Aorta (tissue), 5 donors: ENCODE results near the gene HAUS3. TPM values are rescaled to one million over a fixed set of nuclear protein-coding genes. Genes with fewer than 3 reads are reported as not detected.

Experiments
- ATAC-seq: fragments of 200-7000 bp; cut with Tn5 transposase; one replicate; pipeline ENCODE4 v1.9.1; 2022; ENCODE audit warnings: moderate library complexity; ENCODE audit not compliant: low FRiP score
- DNase-seq, 2 donors: peaks; one replicate each; pipeline ENCODE4 v3.0.0-alpha.2; 2020
- H3K27ac ChIP-seq, 2 donors: one replicate each; pipeline ENCODE4 v1.5.1; 2013; ENCODE audit warnings: low read length in 2 of 2, mild to moderate bottlenecking in 2 of 2, moderate library complexity in 2 of 2, control low read depth in 1 of 2, inconsistent platforms in 1 of 2, low read depth in 1 of 2
- H3K27me3 ChIP-seq, 2 donors: one replicate each; pipeline ENCODE4 v1.6.1; 2013; ENCODE audit warnings: control low read depth in 1 of 2, low read length in 1 of 2, mild to moderate bottlenecking in 1 of 2, moderate library complexity in 1 of 2; ENCODE audit not compliant: insufficient read depth in 2 of 2, control insufficient read depth in 1 of 2
- H3K36me3 ChIP-seq, 2 donors: one replicate each; pipeline ENCODE4 v1.6.1; 2013; ENCODE audit warnings: control low read depth in 1 of 2, low read length in 1 of 2, mild to moderate bottlenecking in 1 of 2; ENCODE audit not compliant: insufficient read depth in 2 of 2, control insufficient read depth in 1 of 2
- H3K4me1 ChIP-seq, 2 donors: one replicate each; pipeline ENCODE4 v1.6.1; 2013; ENCODE audit warnings: low read length in 2 of 2, control low read depth in 1 of 2, mild to moderate bottlenecking in 1 of 2, moderate library complexity in 1 of 2; ENCODE audit not compliant: insufficient read depth in 2 of 2, control insufficient read depth in 1 of 2
- H3K4me3 ChIP-seq, 2 donors: one replicate each; pipeline ENCODE4 v1.5.1; 2013; ENCODE audit warnings: low read length in 2 of 2, control low read depth in 1 of 2, mild to moderate bottlenecking in 1 of 2
- H3K9me3 ChIP-seq: one replicate; pipeline ENCODE4 v1.6.1; 2013; ENCODE audit warnings: mild to moderate bottlenecking, low read length; ENCODE audit not compliant: control insufficient read depth
- WGBS, 2 donors: extraction: QIAGEN DNeasy Blood & Tissue Kit; methylation state at CpG; one replicate each; pipeline ENCODE4 v1.1.7; 2013; 5-methylcytosine and 5-hydroxymethylcytosine counted together
- intact Hi-C, 2 donors: fragments of 100-400 bp; cut with DNase I; formaldehyde crosslinking; loops; one replicate each; pipeline versions ENCODE4 v1.14.2 to v1.15.0; 2022
- polyA plus RNA-seq, 2 donors: library from polyadenylated mRNA; stranded (reverse); fragments of 200-250 nt; gene quantifications; one replicate each; pipeline ENCODE4 v1.2.3, GENCODE V29; 2013
- total RNA-seq, 2 donors: library from RNA; stranded (reverse); fragmentation: NEBNext Ultra II Directional; extraction: Animal tissue kit (Norgen Biotek cat#: 25700); gene quantifications; one replicate each; pipeline ENCODE4 v1.2.1, GENCODE V29; 2021
- donor health status: healthy with polysubstance abuse.
- donor health status: Bipolar disorder and iron deficiency.
- donor health status: DM: no; HTN: no; CAD: no.
- donor health status: DM: no; HTN: no; CAD: no.
- donor health status: DM: yes; HTN: yes; CAD: no.

The HAUS3 gene
- total and polyA plus RNA-seq, 4 donors: 3.8 to 16.2 (median 10.1) TPM

DNA sequence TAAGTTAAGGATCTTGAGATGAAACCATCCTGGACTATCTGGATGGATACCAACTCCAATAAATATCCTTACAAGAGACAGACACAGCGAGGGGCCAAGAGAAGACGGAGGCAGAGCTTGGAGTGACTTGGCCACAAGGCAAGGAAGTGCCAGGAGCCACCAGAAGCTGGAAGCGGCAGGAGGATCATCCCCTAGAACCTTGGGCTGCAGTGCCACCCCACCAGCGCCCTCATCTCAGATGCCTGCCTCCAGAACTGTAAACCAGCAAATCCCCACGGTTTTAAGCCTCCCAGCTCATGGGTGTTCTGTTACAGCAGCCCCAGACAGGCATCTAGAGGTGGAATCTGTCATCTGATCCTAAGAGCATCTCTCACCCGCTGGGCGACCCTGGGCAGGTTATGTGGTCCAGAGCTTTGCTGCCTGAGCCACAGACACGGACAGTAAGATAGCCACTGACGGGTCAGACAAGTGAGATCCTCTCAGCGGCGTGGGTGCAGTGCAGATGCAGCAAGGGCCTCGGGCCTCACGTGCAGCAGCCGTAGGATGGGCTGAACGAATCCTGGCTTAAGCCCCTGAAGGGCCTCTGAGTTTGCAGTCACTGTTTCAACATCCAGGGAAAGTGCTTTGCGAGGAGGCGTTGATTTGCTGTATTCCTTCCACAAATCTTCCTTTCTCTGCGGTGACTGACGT, 45.1 kb upstream of the HAUS3 start:
- no peaks in the 10 kb centered on the region for H3K4me1 ChIP-seq
- no peak overlapping the region for H3K4me3 ChIP-seq
- peak; percentile 17 to 46 for DNase-seq
- H3K9me3 ChIP-seq: no peaks in the 10 kb centered on the region
- no peak for ATAC-seq
- H3K27me3 ChIP-seq: no peaks in the 10 kb centered on the region
- no peak overlapping the region for H3K27ac ChIP-seq
- no peaks in the 10 kb centered on the region for H3K36me3 ChIP-seq
- 75 to 80% methylated on average over 19 of the region's 19 CpGs for WGBS, 2 donors
- intact Hi-C loops: no loop called here

DNA sequence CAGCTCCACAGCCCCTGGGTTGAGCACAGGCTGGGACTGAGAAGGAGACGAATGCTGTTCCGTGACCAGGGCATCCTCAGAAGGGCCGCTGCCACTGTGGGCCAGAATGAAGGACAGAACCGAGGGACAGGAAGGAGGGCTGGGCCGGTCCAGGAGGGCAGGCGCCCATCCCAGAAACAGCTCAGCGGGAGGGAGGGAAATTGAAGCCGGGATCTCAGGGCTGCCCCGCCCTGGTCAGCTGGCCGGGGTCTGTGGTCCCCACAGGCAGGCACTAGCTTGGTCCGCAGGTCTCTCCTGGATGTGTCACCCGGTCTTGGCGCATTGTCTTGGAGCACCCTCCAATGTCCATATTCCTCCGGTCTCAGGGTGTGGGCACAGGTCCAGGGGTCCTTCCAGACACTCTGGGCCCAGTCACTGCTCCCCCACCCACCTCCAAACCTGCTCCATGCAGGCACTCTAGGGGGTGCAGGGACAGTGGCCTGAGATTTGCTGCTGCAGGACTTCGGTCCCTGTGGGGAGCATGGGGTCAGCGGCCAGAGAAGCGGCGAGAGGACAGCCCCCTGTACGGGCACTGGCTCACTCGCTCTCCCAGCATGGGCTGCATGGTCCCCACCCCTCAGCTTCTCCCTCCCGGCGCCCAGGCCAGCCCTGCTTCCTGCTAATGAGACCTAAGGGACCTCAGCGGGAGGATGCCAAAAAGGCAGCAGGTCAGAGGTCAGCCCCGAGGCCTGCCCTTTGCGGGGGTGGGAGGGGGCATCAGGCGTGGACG, 43.9 kb upstream of the HAUS3 start:
- H3K27me3 ChIP-seq: no peaks in the 10 kb centered on the region
- intact Hi-C loops: no loop called here
- H3K9me3 ChIP-seq: no peaks in the 10 kb centered on the region
- H3K27ac ChIP-seq: no peak overlapping the region
- ATAC-seq (no peak), DNase-seq (peak; percentile 47 to 72)
- H3K4me1 ChIP-seq: no peaks in the 10 kb centered on the region
- 85% methylated on average over 27 of the region's 27 CpGs for WGBS, 2 donors
- no peaks in the 10 kb centered on the region for H3K36me3 ChIP-seq
- H3K4me3 ChIP-seq: no peak overlapping the region

DNA sequence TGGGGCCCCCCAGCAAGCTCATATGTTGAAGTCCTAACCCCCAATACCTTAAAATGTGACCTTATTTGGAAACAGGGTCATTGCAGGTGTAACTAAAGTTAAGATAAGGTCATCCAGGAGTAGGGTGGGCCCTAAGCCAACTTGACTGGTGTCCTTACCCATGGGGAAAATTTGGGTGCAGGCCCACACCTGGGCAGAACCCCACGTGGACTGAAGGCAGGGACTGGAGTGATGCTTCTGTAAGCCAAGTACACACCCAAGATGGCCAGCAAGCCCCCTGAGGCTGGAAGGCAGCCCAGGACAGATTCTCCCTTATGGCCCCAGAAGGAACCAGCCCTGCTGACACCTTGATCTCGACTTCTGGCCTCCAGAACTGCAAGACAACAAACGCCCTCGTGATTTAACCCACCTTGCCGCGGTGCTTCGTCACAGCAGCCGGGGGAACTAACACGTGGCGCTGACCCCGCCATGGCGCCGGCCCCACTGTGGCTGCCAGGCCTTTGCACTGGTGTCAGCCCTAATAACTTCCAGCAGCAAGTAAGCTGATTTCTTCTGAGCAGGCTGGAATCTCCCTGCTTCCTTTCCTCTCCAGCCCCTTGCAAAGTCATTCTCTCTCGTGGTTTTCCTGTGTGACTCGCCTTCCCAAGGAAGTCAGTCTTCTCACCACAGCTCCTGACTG, 43.2 kb upstream of the HAUS3 start:
- DNase-seq (peak; percentile 33 to 35), ATAC-seq (no peak)
- WGBS, 2 donors: 89 to 94% methylated on average over 15 of the region's 15 CpGs
- Histone ChIP-seq H3K27me3 (no peaks in the 10 kb centered on the region), H3K4me3 (no peak overlapping the region), H3K27ac (no peak overlapping the region), H3K4me1 (no peaks in the 10 kb centered on the region), H3K36me3 (no peaks in the 10 kb centered on the region), H3K9me3 (no peaks in the 10 kb centered on the region)
- intact Hi-C loops: no loop called here

DNA sequence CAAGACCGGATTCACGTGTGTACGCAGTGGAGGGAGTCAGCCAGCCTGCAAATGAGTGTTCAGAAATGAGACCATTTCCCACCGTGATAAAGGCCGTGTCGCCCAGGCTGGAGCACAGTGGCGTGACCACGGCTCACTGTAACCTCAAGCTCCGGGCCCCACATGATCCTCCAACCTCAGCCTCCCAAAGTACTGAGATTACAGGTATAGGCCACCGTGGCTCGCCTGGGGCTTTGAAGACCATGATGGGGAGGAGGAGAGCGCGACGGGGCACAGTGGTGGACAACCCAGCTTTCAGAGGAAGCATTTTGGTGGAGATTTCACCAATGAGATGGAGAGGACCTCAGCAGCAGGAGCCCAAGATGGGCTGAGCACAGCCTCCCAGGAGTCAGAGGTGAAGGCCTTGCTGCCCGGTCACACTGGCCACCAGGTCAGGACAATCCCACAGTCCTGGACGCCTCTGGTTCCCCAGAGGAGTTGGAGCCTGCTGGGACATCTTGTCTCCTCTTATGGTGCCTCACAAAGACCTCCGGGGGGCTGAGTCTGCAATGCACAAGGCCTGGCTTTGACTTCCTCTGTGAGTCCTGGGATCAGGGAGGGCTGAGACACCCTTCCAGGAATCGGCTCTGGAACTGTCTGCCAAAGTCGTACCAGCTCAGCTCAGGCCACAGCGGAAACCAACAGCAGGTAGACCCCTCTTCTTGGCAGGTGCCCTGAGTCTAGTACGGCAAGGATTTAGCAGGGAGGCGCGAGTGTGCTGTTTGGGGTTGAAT, 42.4 kb upstream of the HAUS3 start:
- H3K27me3 ChIP-seq: no peaks in the 10 kb centered on the region
- H3K4me1 ChIP-seq: no peaks in the 10 kb centered on the region
- no peak overlapping the region for H3K4me3 ChIP-seq
- WGBS, 2 donors: 96 to 97% methylated on average over 23 of the region's 23 CpGs
- ATAC-seq: no peak
- H3K36me3 ChIP-seq: no peaks in the 10 kb centered on the region
- peak; percentile 32 to 58 for DNase-seq
- H3K9me3 ChIP-seq: no peaks in the 10 kb centered on the region
- intact Hi-C loops: no loop called here
- no peak overlapping the region for H3K27ac ChIP-seq

DNA sequence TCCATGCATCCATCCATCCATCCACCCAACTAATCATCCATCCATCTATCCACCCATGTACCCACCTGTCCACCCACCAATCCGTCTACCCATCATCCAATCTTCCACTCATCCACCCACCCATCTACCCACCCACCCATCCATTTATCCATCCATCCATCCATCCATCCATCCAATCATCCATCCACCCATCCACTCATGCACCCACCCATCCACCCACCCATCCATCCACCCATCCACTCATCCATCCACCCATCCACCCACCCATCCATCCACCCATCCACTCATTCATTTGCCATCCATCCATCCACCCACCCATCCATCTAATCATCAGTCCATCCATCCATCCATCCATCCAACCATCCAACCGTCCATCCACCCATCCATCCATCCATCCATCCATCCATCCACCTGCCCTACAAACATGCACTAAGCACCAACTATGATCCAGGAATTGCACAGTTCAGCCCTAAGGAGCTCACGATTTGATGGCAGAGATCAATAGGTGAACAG, 41.3 kb upstream of the HAUS3 start:
- H3K27me3 ChIP-seq: no peaks in the 10 kb centered on the region
- H3K4me3 ChIP-seq: no peak overlapping the region
- no peak overlapping the region for H3K27ac ChIP-seq
- intact Hi-C loops: no loop called here
- H3K9me3 ChIP-seq: no peaks in the 10 kb centered on the region
- DNase-seq (peak in 1 of 2 donors; percentile 9), ATAC-seq (no peak)
- 94 to 96% methylated on average over 3 of the region's 3 CpGs for WGBS, 2 donors
- no peaks in the 10 kb centered on the region for H3K36me3 ChIP-seq
- no peaks in the 10 kb centered on the region for H3K4me1 ChIP-seq

DNA sequence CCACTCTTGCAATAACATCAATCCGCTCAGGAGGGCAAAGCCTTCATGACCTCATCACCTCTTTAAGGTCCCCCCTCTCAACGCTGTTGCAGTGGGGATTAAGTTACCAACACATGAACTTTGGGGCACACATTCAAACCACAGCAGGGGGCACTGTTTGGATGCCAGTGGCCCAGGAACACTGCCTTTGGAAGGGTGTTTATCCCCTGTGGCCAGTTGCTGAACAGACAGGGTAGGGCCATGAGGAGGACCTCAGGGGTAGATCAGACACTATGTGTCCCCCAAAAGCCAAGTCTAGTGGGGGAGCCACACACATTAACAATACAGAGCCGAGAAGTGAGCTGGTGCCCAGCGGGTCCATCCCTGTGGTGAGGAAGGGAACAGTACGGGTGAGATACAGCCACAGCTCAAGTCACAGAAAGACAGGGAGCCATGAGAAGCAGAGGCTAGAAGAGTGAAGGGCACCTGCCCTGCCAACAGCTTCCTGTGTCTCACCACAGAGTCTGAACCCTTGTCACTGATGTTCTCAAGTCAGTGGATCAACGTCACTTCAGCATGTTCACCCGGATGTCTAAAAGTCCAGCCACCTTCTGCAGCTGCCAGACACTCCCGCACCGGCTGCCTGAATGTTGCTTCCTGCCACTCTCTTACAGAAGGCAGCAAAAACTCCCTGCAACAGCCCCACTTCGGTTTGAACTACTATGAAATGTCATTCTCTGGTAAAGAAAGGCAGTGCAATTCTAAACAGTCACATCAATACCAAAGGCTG, 39.8 kb upstream of the HAUS3 start:
- intact Hi-C loops: no loop called here
- DNase-seq (peak; percentile 38 to 48), ATAC-seq (no peak)
- 72% methylated on average over 10 of the region's 10 CpGs for WGBS, 2 donors
- Histone ChIP-seq H3K4me1 (no peaks in the 10 kb centered on the region), H3K9me3 (no peaks in the 10 kb centered on the region), H3K4me3 (no peak overlapping the region), H3K36me3 (no peaks in the 10 kb centered on the region), H3K27me3 (no peaks in the 10 kb centered on the region), H3K27ac (no peak overlapping the region)

DNA sequence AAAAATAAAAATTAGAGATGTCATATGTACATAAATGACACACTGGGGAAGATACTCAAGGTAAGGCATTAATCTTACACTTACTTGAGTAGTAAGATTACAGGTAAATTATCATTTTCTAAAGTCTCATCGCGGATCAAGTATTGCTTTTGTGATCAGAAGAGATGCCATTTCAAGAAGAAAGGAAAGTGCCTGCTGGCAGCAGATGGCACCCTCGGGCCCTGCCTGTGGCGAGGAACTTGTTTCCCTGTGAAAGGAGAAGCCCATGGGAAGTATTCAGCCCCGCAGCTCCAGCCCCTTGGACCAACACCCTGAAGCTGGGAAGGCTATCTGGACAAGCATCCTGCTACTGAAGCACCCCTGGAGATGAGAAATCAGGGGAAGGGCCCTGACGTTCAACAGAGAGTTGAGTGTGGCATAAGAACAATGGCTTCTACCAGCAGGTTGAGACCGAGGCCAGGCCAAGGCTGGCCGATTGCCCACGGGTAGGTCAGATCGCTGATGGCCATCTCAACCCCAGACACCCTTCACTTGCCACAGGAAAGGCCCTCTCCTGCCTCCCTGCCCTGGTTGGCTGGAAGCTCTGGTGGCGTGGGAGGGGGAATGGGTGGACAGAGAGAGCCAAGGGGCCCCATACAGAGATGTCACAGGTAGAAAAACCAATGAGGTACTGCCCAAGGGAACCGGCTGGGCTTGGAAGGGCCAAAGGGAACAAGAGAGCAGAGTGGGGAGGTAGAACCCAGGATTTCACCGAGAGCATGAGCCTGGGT, 38.8 kb upstream of the HAUS3 start:
- Histone ChIP-seq H3K4me3 (no peak overlapping the region), H3K27ac (no peak overlapping the region), H3K27me3 (no peaks in the 10 kb centered on the region), H3K9me3 (no peaks in the 10 kb centered on the region), H3K4me1 (no peaks in the 10 kb centered on the region), H3K36me3 (no peaks in the 10 kb centered on the region)
- no peak for ATAC-seq
- WGBS, 2 donors: 89 to 91% methylated on average over 13 of the region's 13 CpGs
- DNase-seq: peak; percentile 39 to 61
- intact Hi-C loops: no loop called here
